A549 (cell line): Measurements from ENCODE around the gene CNTN2. TPM values are rescaled to one million over a fixed set of nuclear protein-coding genes. Genes with fewer than 3 reads are reported as not detected.
A peak's percentile ranks its signal among the peaks of the same experiment; 100 is the strongest.

Source experiments
- ATAC-seq, 2 experiments: fragments of 200-7000 bp in 1 of 2; fragments of >200 bp in 1 of 2; cut with Nextera tagmentation in 1 of 2; cut with Tn5 transposase in 1 of 2; 3 replicates each; pipeline versions ENCODE4 v1.8.0 to v1.9.1; 2018 to 2020; ENCODE audit warnings: mild to moderate bottlenecking in 1 of 2, moderate library complexity in 1 of 2
- CTCF ChIA-PET: fragments of 300-600 bp; sonication (Branson Sonifier 250); formaldehyde crosslinking; extraction: SDS; loops from one replicate; lab custom pipeline; 2021; ENCODE audit warnings: antibody characterized with exemption, inconsistent platforms; lab: Yijun Ruan, JAX
- POLR2A ChIA-PET: fragments of 350-600 bp; formaldehyde crosslinking; extraction: SDS; loops from one replicate; lab custom pipeline; 2021; ENCODE audit warnings: antibody characterized with exemption, inconsistent platforms; lab: Yijun Ruan, JAX
- DNase-seq, 2 experiments: peaks; one replicate each; pipeline versions ENCODE4 v3.0.0 to v3.0.0-alpha.2; 2011 to 2016; ENCODE audit warnings: low read depth in 1 of 2, low spot score in 1 of 2
- FAIRE-seq: peaks from 2 replicates; lab custom pipeline; 2011; peaks lifted over from hg19 to GRCh38; lab: Jason Lieb, UNC
- H3K27ac ChIP-seq, 2 experiments: fragments of >200 bp; sonication (Bioruptor Twin); formaldehyde crosslinking; 3 replicates each; pipeline ENCODE4 v1.5.1; 2016 to 2017
- H3K4me1 ChIP-seq: fragments of >200 bp; sonication (Bioruptor Twin); formaldehyde crosslinking; 3 replicates; pipeline ENCODE4 v1.6.1; 2016
- H3K4me2 ChIP-seq: fragments of >200 bp; sonication (Bioruptor Twin); formaldehyde crosslinking; 3 replicates; pipeline ENCODE4 v1.6.1; 2016
- H3K4me3 ChIP-seq: fragments of >200 bp; sonication (Bioruptor Twin); formaldehyde crosslinking; 3 replicates; pipeline ENCODE4 v1.5.1; 2016
- H3K9me3 ChIP-seq: fragments of >200 bp; sonication (Bioruptor Twin); formaldehyde crosslinking; 3 replicates; pipeline ENCODE4 v1.6.1; 2016
- CHD4 ChIP-seq: fragments of 200-600 bp; sonication (generic); IDR thresholded peaks from 2 replicates; pipeline ENCODE4 v1.6.1; 2016; ENCODE audit warnings: antibody characterized with exemption, mild to moderate bottlenecking, borderline replicate concordance
- EHF ChIP-seq: fragments of 250-450 bp; sonication (Bioruptor Pico); IDR thresholded peaks from 2 replicates; pipeline ENCODE4 v1.5.0; 2020; ENCODE audit warnings: mild to moderate bottlenecking
- FOSB ChIP-seq: fragments of 250-450 bp; sonication (Bioruptor Pico); IDR thresholded peaks from 2 replicates; pipeline ENCODE4 v1.5.0; 2020; ENCODE audit warnings: mild to moderate bottlenecking, moderate library complexity
- FOSL2 ChIP-seq, 2 experiments: fragments of 450-650 bp in 1 of 2; fragments of >200 bp in 1 of 2; sonication (Bioruptor Twin) in 1 of 2; formaldehyde crosslinking; IDR thresholded peaks; 2 replicates each; pipeline versions ENCODE4 v1.5.0 to v1.6.1; 2016 to 2020; ENCODE audit warnings: mild to moderate bottlenecking in 1 of 2, moderate library complexity in 1 of 2
- GATA3 ChIP-seq: IDR thresholded peaks from 2 replicates; pipeline ENCODE4 v1.6.1; 2012; ENCODE audit warnings: borderline replicate concordance
- HOXA7 ChIP-seq: fragments of 250-450 bp; sonication (Bioruptor Pico); IDR thresholded peaks from 2 replicates; pipeline ENCODE4 v1.5.0; 2020; ENCODE audit warnings: mild to moderate bottlenecking, moderate library complexity
- HOXB5 ChIP-seq: fragments of 250-450 bp; sonication (Bioruptor Pico); IDR thresholded peaks from 2 replicates; pipeline ENCODE4 v1.5.0; 2020; ENCODE audit warnings: mild to moderate bottlenecking, moderate library complexity
- JUN ChIP-seq, 2 experiments: fragments of >200 bp; sonication (Bioruptor Twin); formaldehyde crosslinking; IDR thresholded peaks; 2 replicates in 1 of 2; 3 replicates in 1 of 2; pipeline ENCODE4 v1.6.1; 2016 to 2017
- MAZ ChIP-seq: fragments of 150-350 bp; IDR thresholded peaks from 2 replicates; pipeline ENCODE4 v1.6.1; 2014; ENCODE audit warnings: antibody characterized with exemption, low read depth, low read length, borderline replicate concordance
- MYC ChIP-seq: IDR thresholded peaks from 2 replicates; pipeline ENCODE4 v1.6.1; 2012; ENCODE audit warnings: mild to moderate bottlenecking, inconsistent platforms, low read length, improper control_type of control experiment, borderline replicate concordance
- PHF8 ChIP-seq: fragments of 200-600 bp; sonication (generic); IDR thresholded peaks from 2 replicates; pipeline ENCODE4 v1.6.1; 2016; ENCODE audit warnings: low read depth, mild to moderate bottlenecking, antibody characterized with exemption, moderate library complexity, borderline replicate concordance
- POLR2A ChIP-seq: IDR thresholded peaks from 2 replicates; pipeline ENCODE4 v1.6.1; 2012; ENCODE audit warnings: mild to moderate bottlenecking, low read length
- RFX5 ChIP-seq: fragments of 450-650 bp; IDR thresholded peaks from 2 replicates; pipeline ENCODE4 v1.7.1; 2014; ENCODE audit warnings: antibody characterized with exemption, mild to moderate bottlenecking, moderate library complexity
- RNF2 ChIP-seq: fragments of 200-600 bp; sonication (generic); IDR thresholded peaks from 2 replicates; pipeline ENCODE4 v1.6.1; 2016; ENCODE audit warnings: low read depth, mild to moderate bottlenecking, antibody characterized with exemption, moderate library complexity, borderline replicate concordance
- SMC3 ChIP-seq: fragments of >200 bp; sonication (Bioruptor Twin); formaldehyde crosslinking; IDR thresholded peaks from 3 replicates; pipeline ENCODE4 v1.6.1; 2018; ENCODE audit warnings: inconsistent platforms
- ZFP36 ChIP-seq: fragments of 450-650 bp; IDR thresholded peaks from 2 replicates; pipeline ENCODE4 v1.6.1; 2014; ENCODE audit warnings: borderline replicate concordance; ENCODE audit not compliant: partially characterized antibody
- WGBS: methylation state at CpG from one replicate; pipeline ENCODE4 v1.1.6; 2017; ENCODE audit errors: missing lambda C conversion rate; 5-methylcytosine and 5-hydroxymethylcytosine counted together
- polyA plus RNA-seq, 4 experiments: library from polyadenylated mRNA; depleted of rRNA in 3 of 4; stranded (reverse); fragments of >200 nt; fragmentation: RNase III in 1 of 4; extraction: RNeasy Plus Mini Kit Qiagen cat#74134 plus additional on column Dnase treatment in 1 of 4; gene quantifications; 2 replicates in 3 of 4; 3 replicates in 1 of 4; pipeline ENCODE4 v1.2.3, GENCODE V29; 2011 to 2017
- TF ChIP-seq, protein P1 (sequence below): IDR thresholded peaks from 2 replicates; pipeline ENCODE4 v1.6.1; 2012; ENCODE audit warnings: low read depth, borderline replicate concordance
- TF ChIP-seq, protein P2 (sequence below): fragments of >200 bp; sonication (Bioruptor Twin); formaldehyde crosslinking; IDR thresholded peaks from 3 replicates; pipeline ENCODE4 v1.5.1; 2016
- TF ChIP-seq, protein P3 (sequence below): fragments of 450-650 bp; IDR thresholded peaks from 2 replicates; pipeline ENCODE4 v1.6.1; 2014; ENCODE audit warnings: antibody characterized with exemption
- TF ChIP-seq, protein P4 (sequence below): fragments of >200 bp; sonication (Bioruptor Twin); formaldehyde crosslinking; IDR thresholded peaks from 2 replicates; pipeline ENCODE4 v1.6.1; 2016

The CNTN2 gene
- polyA plus RNA-seq, 2 of the 4 experiments (the other 2 are of a cell fraction): not detected

DNA sequence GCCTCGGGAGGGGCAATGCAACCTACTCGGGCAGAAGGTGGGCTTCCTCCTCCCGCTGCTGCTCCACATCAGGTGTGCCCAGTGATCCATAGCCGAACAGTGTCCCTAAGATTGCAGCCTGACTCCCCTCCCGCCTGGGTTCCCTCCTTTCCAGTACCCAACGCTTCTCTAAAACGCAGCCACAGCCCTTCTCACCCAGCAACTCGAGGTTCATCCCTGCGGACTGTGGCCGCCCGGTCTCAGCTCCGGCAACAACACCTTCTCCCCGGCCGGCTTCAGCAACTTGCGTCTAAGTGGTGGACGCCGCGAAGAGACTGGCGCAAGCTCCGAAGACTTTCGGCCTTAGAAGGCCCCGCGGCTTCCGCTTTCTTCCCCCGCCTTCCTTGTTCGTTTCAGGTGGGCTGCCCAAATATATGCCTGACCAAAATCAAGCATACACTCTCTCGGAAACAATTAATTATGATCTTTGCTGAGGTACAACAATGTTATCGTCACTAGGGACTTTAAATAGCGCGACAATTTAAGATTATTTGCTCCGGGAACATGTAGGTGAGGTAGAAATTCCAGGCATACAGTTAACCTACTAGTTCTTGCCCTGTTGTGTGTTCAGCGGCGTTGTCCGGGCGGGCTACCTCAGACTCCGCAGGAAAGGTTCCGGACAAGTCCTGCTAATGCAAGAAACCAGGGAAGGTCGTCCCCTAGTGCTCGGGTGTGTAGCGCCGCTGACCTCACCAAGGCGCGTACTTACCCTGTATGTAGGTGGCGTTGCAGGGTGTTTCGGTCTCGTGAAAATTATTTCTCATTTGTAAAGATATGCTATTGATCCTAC lies 78.9 kb downstream of the CNTN2 start, which contains the start of gene RBBP5 (continued):
- TF ChIP-seq GATA3: peak; percentile 66

DNA sequence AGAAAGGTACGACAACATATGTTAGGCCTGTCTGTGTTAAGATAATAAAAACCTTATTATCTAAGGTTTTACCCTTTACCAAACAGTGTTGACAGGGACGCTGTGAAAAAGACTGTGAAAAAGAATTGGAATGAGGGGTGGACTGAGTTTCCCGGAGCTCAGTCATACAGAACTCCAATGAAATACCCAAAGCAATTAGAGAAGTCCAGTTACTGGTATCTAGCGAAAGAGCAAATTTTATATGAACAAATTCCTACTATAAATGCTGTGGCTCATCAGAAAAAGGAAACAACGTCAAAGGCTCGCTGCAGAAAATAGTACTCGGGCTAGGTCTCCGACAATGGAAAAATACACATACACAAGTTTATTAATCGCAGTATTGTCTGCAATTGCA lies 79.5 kb downstream of the CNTN2 start:
- 4% methylated on average over 9 of the region's 9 CpGs for WGBS
- peak overlapping the region; percentile 91 for H3K4me2 ChIP-seq
- no peaks in the 10 kb centered on the region for H3K9me3 ChIP-seq
- H3K4me1 ChIP-seq: peaks cover 21% of the 10 kb centered on the region
- ATAC-seq (peak; percentile 45 to 49; a peak in 5 of 6 replicates), DNase-seq (no peak), FAIRE-seq (no peak)
- ChIA-PET POLR2A (interaction anchor here (1.5 to 1.8 kb wide), 2 partner anchors 19 to 105 kb away, joined by 4 to 9 read pairs; partner anchors contain the start of gene TMCC2), CTCF (interaction anchor here (0.6 to 5.9 kb wide), 19 partner anchors 12 to 148 kb away, joined by 3 to 56 read pairs (median 5); partner anchors contain the start of gene TMCC2)
- H3K27ac ChIP-seq: peak overlapping the region; percentile 89 to 96
- TF ChIP-seq, protein P1, sequence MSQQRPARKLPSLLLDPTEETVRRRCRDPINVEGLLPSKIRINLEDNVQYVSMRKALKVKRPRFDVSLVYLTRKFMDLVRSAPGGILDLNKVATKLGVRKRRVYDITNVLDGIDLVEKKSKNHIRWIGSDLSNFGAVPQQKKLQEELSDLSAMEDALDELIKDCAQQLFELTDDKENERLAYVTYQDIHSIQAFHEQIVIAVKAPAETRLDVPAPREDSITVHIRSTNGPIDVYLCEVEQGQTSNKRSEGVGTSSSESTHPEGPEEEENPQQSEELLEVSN: no peak
- TF ChIP-seq, protein P2, sequence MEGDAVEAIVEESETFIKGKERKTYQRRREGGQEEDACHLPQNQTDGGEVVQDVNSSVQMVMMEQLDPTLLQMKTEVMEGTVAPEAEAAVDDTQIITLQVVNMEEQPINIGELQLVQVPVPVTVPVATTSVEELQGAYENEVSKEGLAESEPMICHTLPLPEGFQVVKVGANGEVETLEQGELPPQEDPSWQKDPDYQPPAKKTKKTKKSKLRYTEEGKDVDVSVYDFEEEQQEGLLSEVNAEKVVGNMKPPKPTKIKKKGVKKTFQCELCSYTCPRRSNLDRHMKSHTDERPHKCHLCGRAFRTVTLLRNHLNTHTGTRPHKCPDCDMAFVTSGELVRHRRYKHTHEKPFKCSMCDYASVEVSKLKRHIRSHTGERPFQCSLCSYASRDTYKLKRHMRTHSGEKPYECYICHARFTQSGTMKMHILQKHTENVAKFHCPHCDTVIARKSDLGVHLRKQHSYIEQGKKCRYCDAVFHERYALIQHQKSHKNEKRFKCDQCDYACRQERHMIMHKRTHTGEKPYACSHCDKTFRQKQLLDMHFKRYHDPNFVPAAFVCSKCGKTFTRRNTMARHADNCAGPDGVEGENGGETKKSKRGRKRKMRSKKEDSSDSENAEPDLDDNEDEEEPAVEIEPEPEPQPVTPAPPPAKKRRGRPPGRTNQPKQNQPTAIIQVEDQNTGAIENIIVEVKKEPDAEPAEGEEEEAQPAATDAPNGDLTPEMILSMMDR: peak; percentile 25; the same call in 1 of the 3 replicates
- TF ChIP-seq PHF8: peak; percentile 38; the same call in 1 of the 2 replicates
- H3K4me3 ChIP-seq: peak overlapping the region; percentile 92

DNA sequence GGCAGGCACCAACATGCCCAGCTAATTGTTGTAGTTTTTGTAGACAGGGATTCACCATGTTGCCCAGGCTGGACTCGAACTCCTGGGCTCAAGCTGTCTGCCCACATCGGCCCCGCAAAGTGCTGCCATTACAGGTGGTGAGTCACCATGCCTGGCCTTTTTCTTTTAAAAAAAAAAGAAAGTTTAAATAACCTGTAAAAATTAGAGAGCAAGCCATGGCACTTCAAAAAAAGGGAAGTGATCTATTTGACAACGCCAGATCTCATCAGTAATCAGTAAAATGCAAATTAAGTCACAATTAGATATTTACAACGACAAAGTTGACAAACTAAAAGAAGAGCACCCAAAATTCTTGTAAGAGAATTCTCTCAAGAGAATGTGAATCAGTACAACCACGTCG lies 81.7 kb downstream of the CNTN2 start:
- no peak for ATAC-seq
- CTCF ChIA-PET: interaction anchor here (1.3 to 5.9 kb wide), 5 partner anchors 15 to 131 kb away, joined by 3 to 56 read pairs (median 17); no protein-coding TSS in a partner anchor
- FAIRE-seq: no peak
- TF ChIP-seq, protein P3, sequence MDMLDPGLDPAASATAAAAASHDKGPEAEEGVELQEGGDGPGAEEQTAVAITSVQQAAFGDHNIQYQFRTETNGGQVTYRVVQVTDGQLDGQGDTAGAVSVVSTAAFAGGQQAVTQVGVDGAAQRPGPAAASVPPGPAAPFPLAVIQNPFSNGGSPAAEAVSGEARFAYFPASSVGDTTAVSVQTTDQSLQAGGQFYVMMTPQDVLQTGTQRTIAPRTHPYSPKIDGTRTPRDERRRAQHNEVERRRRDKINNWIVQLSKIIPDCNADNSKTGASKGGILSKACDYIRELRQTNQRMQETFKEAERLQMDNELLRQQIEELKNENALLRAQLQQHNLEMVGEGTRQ: no peak
- TF ChIP-seq HOXA7 (CRISPR knock-in tag): no peak
- TF ChIP-seq EHF: no peak
- no peak for TF ChIP-seq MYC
- no peak for TF ChIP-seq FOSB (CRISPR knock-in tag)
- TF ChIP-seq, protein P4, sequence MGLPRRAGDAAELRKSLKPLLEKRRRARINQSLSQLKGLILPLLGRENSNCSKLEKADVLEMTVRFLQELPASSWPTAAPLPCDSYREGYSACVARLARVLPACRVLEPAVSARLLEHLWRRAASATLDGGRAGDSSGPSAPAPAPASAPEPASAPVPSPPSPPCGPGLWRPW: no peak
- TF ChIP-seq MAZ: no peak
- TF ChIP-seq POLR2A: no peak
- TF ChIP-seq RFX5: no peak
- TF ChIP-seq HOXB5 (CRISPR knock-in tag): no peak
- TF ChIP-seq CHD4: no peak
- no peak for TF ChIP-seq FOSL2 (IDR thresholded peaks at IDR 0.05)
- no peak for TF ChIP-seq FOSL2 (CRISPR knock-in tag; IDR thresholded peaks at IDR 0.05)
- TF ChIP-seq SMC3: no peak
- TF ChIP-seq ZFP36: no peak
- no peak for TF ChIP-seq JUN (IDR thresholded peaks at IDR 0.05)
- TF ChIP-seq RNF2: no peak
- TF ChIP-seq, all 56 proteins: peak for 0
- Histone ChIP-seq H3K4me2 (no peak overlapping the region), H3K4me3 (no peak overlapping the region), H3K9me3 (no peaks in the 10 kb centered on the region), H3K27ac (no peak overlapping the region), H3K4me1 (peaks cover 16% of the 10 kb centered on the region)
- POLR2A ChIA-PET: no interaction called here
- 72% methylated on average over 7 of the region's 7 CpGs for WGBS
- no peak for DNase-seq
